ENCODE results near the gene ATXN1. TPM values are rescaled to one million over a fixed set of nuclear protein-coding genes. Genes with fewer than 3 reads are reported as not detected.

Gene ATXN1
- total RNA-seq, 4 donors from 2014 or later: 24.9 to 48.0 (median 36.8) TPM

DNA sequence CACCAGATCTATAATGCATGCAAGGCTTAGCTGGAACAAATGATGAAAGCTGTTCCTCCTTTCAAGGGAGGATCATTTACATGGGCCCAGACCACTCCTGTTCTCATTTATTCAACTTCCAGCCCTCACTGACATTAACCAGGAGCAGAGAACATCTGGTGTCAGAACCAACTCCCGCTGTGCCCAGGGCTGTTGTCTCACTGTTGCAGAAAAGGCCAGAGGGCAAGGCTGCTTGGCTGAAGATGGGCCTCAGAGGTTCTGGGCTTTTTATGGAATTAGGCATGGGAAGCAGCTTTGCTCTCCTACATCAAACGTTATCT, 358.7 kb downstream of the ATXN1 start:
- WGBS, 2 donors: 46 to 53% methylated on average over 2 of the region's 2 CpGs
- Histone ChIP-seq H3K4me3 (no peak overlapping the region), H3K4me1 (peaks cover 0 to 20% (median 2%) of the 10 kb centered on the region in 4 donors), H3K9me3 (no peaks in the 10 kb centered on the region), H3K27ac (no peak overlapping the region), H3K36me3 (no peaks in the 10 kb centered on the region), H3K27me3 (no peaks in the 10 kb centered on the region)
- peak; percentile 22 to 32 for DNase-seq (ENCODE audit: low spot score in 2 of 2)
- peak in 1 of 2 donors; percentile 44 for TF ChIP-seq EP300 (IDR thresholded peaks at IDR 0.05)
- TF ChIP-seq, protein P1, sequence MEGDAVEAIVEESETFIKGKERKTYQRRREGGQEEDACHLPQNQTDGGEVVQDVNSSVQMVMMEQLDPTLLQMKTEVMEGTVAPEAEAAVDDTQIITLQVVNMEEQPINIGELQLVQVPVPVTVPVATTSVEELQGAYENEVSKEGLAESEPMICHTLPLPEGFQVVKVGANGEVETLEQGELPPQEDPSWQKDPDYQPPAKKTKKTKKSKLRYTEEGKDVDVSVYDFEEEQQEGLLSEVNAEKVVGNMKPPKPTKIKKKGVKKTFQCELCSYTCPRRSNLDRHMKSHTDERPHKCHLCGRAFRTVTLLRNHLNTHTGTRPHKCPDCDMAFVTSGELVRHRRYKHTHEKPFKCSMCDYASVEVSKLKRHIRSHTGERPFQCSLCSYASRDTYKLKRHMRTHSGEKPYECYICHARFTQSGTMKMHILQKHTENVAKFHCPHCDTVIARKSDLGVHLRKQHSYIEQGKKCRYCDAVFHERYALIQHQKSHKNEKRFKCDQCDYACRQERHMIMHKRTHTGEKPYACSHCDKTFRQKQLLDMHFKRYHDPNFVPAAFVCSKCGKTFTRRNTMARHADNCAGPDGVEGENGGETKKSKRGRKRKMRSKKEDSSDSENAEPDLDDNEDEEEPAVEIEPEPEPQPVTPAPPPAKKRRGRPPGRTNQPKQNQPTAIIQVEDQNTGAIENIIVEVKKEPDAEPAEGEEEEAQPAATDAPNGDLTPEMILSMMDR (IDR thresholded peaks at IDR 0.05): no peak
- no peak for TF ChIP-seq POLR2A (IDR thresholded peaks at IDR 0.05)

- Histone ChIP-seq H3K27me3 (no peaks in the 10 kb centered on the region), H3K9me3 (no peaks in the 10 kb centered on the region), H3K27ac (no peak overlapping the region), H3K36me3 (no peaks in the 10 kb centered on the region), H3K4me3 (no peak overlapping the region), H3K4me1 (peaks cover 0 to 20% (median 2%) of the 10 kb centered on the region in 4 donors)
- no peak for TF ChIP-seq EP300 (IDR thresholded peaks at IDR 0.05)
- TF ChIP-seq, protein P1 (IDR thresholded peaks at IDR 0.05): no peak
- TF ChIP-seq POLR2A (IDR thresholded peaks at IDR 0.05): no peak
- no peak for DNase-seq (ENCODE audit: low spot score in 2 of 2)
- WGBS, 2 donors: 79 to 85% methylated on average over 3 of the region's 3 CpGs
These were observed 361.0 kb downstream of the ATXN1 start for GRCh38 chr6:16400248-16400760.

- no peak for DNase-seq (ENCODE audit: low spot score in 2 of 2)
- Histone ChIP-seq H3K27me3 (no peaks in the 10 kb centered on the region), H3K27ac (no peak overlapping the region), H3K9me3 (no peaks in the 10 kb centered on the region), H3K4me3 (no peak overlapping the region), H3K36me3 (no peaks in the 10 kb centered on the region), H3K4me1 (peaks cover 0 to 20% (median 2%) of the 10 kb centered on the region in 4 donors)
- 84 to 90% methylated on average over 5 of the region's 5 CpGs for WGBS, 2 donors
- no peak for TF ChIP-seq EP300 (IDR thresholded peaks at IDR 0.05)
- TF ChIP-seq, protein P1 (IDR thresholded peaks at IDR 0.05): no peak
- no peak for TF ChIP-seq POLR2A (IDR thresholded peaks at IDR 0.05)
These were observed 361.6 kb downstream of the ATXN1 start for GRCh38 chr6:16399695-16400094.

- Histone ChIP-seq H3K27ac (no peak overlapping the region), H3K4me3 (no peak overlapping the region), H3K4me1 (peaks cover 0 to 20% (median 2%) of the 10 kb centered on the region in 4 donors), H3K36me3 (no peaks in the 10 kb centered on the region), H3K9me3 (no peaks in the 10 kb centered on the region), H3K27me3 (no peaks in the 10 kb centered on the region)
- no peak for TF ChIP-seq EP300 (IDR thresholded peaks at IDR 0.05)
- DNase-seq (ENCODE audit: low spot score in 2 of 2): no peak
- WGBS, 2 donors: 71% methylated on average over 8 of the region's 8 CpGs
These were observed 362.1 kb downstream of the ATXN1 start for GRCh38 chr6:16399158-16399557.

GRCh38 chr6:16398587-16398986, 362.7 kb downstream of the ATXN1 start:
- WGBS, 2 donors: 69 to 70% methylated on average over 5 of the region's 5 CpGs

More at GRCh38 chr6:16398587-16398986, 362.7 kb downstream of the ATXN1 start:
- TF ChIP-seq, protein P1 (IDR thresholded peaks at IDR 0.05): no peak
- TF ChIP-seq POLR2A (IDR thresholded peaks at IDR 0.05) (no peak), EP300 (IDR thresholded peaks at IDR 0.05) (no peak)
- no peak for DNase-seq (ENCODE audit: low spot score in 2 of 2)
- no peak overlapping the region for H3K27ac ChIP-seq
- no peaks in the 10 kb centered on the region for H3K9me3 ChIP-seq
- H3K4me1 ChIP-seq: peaks cover 0 to 20% (median 2%) of the 10 kb centered on the region in 4 donors
- H3K27me3 ChIP-seq: no peaks in the 10 kb centered on the region
- no peaks in the 10 kb centered on the region for H3K36me3 ChIP-seq
- H3K4me3 ChIP-seq: no peak overlapping the region
